Spleen (tissue), 11 donors: ENCODE measurements around the gene NBAS. TPM values are rescaled to one million over a fixed set of nuclear protein-coding genes. Genes with fewer than 3 reads are reported as not detected.

Experiments
- DNase-seq: peaks from one replicate; pipeline ENCODE4 v3.0.0-alpha.2; 2020
- H3K27ac ChIP-seq, 8 donors: fragments of 200-600 bp; sonication (generic) in 7 of 8; 1 replicate in 4 of 8; 2 replicates in 4 of 8; pipeline versions ENCODE4 v1.5.0 to v1.8.0; 2016 to 2021; ENCODE audit warnings: inconsistent platforms in 4 of 8, mild to moderate bottlenecking in 4 of 8, moderate library complexity in 1 of 8
- H3K27me3 ChIP-seq, 7 donors: fragments of 200-600 bp; sonication (generic) in 6 of 7; replicated peaks in 1 of 7; 1 replicate in 4 of 7; 2 replicates in 3 of 7; pipeline versions ENCODE4 v1.5.0 to v1.8.0; 2016 to 2021; ENCODE audit warnings: inconsistent platforms in 3 of 7, mild to moderate bottlenecking in 1 of 7
- H3K36me3 ChIP-seq, 6 donors: fragments of 200-600 bp; sonication (generic) in 5 of 6; 1 replicate in 4 of 6; 2 replicates in 2 of 6; pipeline versions ENCODE4 v1.5.0 to v1.8.0; 2016 to 2021; ENCODE audit warnings: inconsistent platforms in 2 of 6
- H3K4me1 ChIP-seq, 6 donors: fragments of 200-600 bp; sonication (generic) in 5 of 6; 1 replicate in 3 of 6; 2 replicates in 3 of 6; pipeline versions ENCODE4 v1.5.0 to v1.8.0; 2016 to 2021; ENCODE audit warnings: inconsistent platforms in 3 of 6
- H3K4me3 ChIP-seq, 8 donors: fragments of 200-600 bp; sonication (generic) in 7 of 8; 1 replicate in 4 of 8; 2 replicates in 4 of 8; pipeline versions ENCODE4 v1.5.0 to v1.8.0; 2016 to 2021; ENCODE audit warnings: inconsistent platforms in 4 of 8, mild to moderate bottlenecking in 4 of 8, moderate library complexity in 2 of 8
- H3K9me3 ChIP-seq, 8 donors: fragments of 200-600 bp; sonication (generic) in 7 of 8; 1 replicate in 4 of 8; 2 replicates in 4 of 8; pipeline versions ENCODE4 v1.5.0 to v1.8.0; 2016 to 2021; ENCODE audit warnings: inconsistent platforms in 4 of 8
- CTCF ChIP-seq, 11 experiments: fragments of 200-600 bp in 7 of 11; fragments of 450-650 bp in 4 of 11; sonication (generic) in 4 of 11; IDR thresholded peaks in 8 of 11; conservative IDR thresholded peaks in 3 of 11; 1 replicate in 7 of 11; 2 replicates in 4 of 11; pipeline versions ENCODE4 v1.4.0 to v1.8.0; 2016 to 2021; ENCODE audit warnings: antibody characterized with exemption in 11 of 11, inconsistent platforms in 4 of 11, mild to moderate bottlenecking in 1 of 11
- POLR2A ChIP-seq, 3 donors: fragments of 450-650 bp; IDR thresholded peaks; one replicate each; pipeline ENCODE4 v1.5.1; 2017; ENCODE audit warnings: antibody characterized with exemption in 3 of 3, mild to moderate bottlenecking in 1 of 3
- POLR2AphosphoS5 ChIP-seq, 3 donors: sonication (generic); formaldehyde crosslinking; IDR thresholded peaks; one replicate each; pipeline ENCODE4 v1.5.1; 2017; ENCODE audit warnings: antibody characterized with exemption in 3 of 3
- WGBS, 5 donors: extraction: QIAGEN DNeasy Blood & Tissue Kit in 3 of 5; methylation state at CpG; one replicate each; pipeline versions ENCODE4 v1.1.5 to v1.1.7; 2013 to 2018; 5-methylcytosine and 5-hydroxymethylcytosine counted together
- intact Hi-C: fragments of 100-400 bp; cut with DNase I; formaldehyde crosslinking; loops from one replicate; pipeline ENCODE4 v1.15.0; 2023; ENCODE audit warnings: low total_unique reads
- polyA plus RNA-seq, 3 donors: library from polyadenylated mRNA; stranded (reverse); fragments of 200-250 nt; gene quantifications; one replicate each; pipeline ENCODE4 v1.2.1, GENCODE V29; 2013
- total RNA-seq, 7 donors: library from RNA; depleted of rRNA in 3 of 7; stranded (reverse); fragments of >200 nt in 3 of 7; fragmentation: NEBNext Ultra II Directional in 4 of 7; extraction: Animal tissue kit (Norgen Biotek cat#: 25700) in 4 of 7; gene quantifications; one replicate each; pipeline versions ENCODE4 v1.1.0 to v1.2.1, GENCODE V29; 2016 to 2021
- donor health status: healthy with polysubstance abuse.
- donor health status: DM: no; HTN: no; CAD: no; lungs with moderate emphysema.
- donor health status: DM: no; HTN: no; CAD: no.
- donor health status: Bipolar disorder and iron deficiency.
- donor health status: healthy.
- donor health status: DM: no; HTN: no; CAD: no.
- donor health status: DM: yes; HTN: yes; CAD: no.

The NBAS gene
- total and polyA plus RNA-seq, 10 donors: 21.1 to 49.0 (median 40.9) TPM

GRCh38 chr2:15498554-15498953 is 62.6 kb downstream of the NBAS start:
- DNase-seq: no peak
- Histone ChIP-seq H3K4me3 (no peak overlapping the region), H3K27ac (no peak overlapping the region), H3K36me3 (peaks cover 0 to 67% (median 20%) of the 10 kb centered on the region in 6 donors), H3K4me1 (no peaks in the 10 kb centered on the region), H3K9me3 (peaks cover 0 to 13% (median 5%) of the 10 kb centered on the region in 8 donors), H3K27me3 (no peaks in the 10 kb centered on the region)
- TF ChIP-seq POLR2AphosphoS5 (IDR thresholded peaks at IDR 0.05) (no peak), CTCF (IDR thresholded peaks at IDR 0.05 in 8 of 11, conservative IDR thresholded peaks at IDR 0.05 in 3 of 11) (no peak)
- WGBS, 5 donors: 75 to 83% (median 82%) methylated on average over 6 of the region's 6 CpGs
- intact Hi-C loops: no loop called here

- intact Hi-C loops: no loop called here
- DNase-seq: no peak
- Histone ChIP-seq H3K27ac (no peak overlapping the region), H3K4me1 (no peaks in the 10 kb centered on the region), H3K27me3 (no peaks in the 10 kb centered on the region), H3K9me3 (peaks cover 0 to 12% (median 5%) of the 10 kb centered on the region in 8 donors), H3K4me3 (no peak overlapping the region), H3K36me3 (peaks cover 0 to 57% (median 8%) of the 10 kb centered on the region in 6 donors)
- 90 to 96% (median 94%) methylated on average over 5 of the region's 5 CpGs for WGBS, 5 donors
- TF ChIP-seq POLR2A (IDR thresholded peaks at IDR 0.05): no peak
- no peak for TF ChIP-seq POLR2AphosphoS5 (IDR thresholded peaks at IDR 0.05)
- TF ChIP-seq CTCF (IDR thresholded peaks at IDR 0.05 in 8 of 11, conservative IDR thresholded peaks at IDR 0.05 in 3 of 11): no peak
Observed at GRCh38 chr2:15494877-15495276, 66.3 kb downstream of the NBAS start.

- no peaks in the 10 kb centered on the region for H3K9me3 ChIP-seq
- intact Hi-C loops: no loop called here
- no peak overlapping the region for H3K27ac ChIP-seq
- DNase-seq: no peak
- no peaks in the 10 kb centered on the region for H3K4me1 ChIP-seq
- TF ChIP-seq CTCF (IDR thresholded peaks at IDR 0.05 in 8 of 11, conservative IDR thresholded peaks at IDR 0.05 in 3 of 11) (no peak), POLR2AphosphoS5 (IDR thresholded peaks at IDR 0.05) (no peak), POLR2A (IDR thresholded peaks at IDR 0.05) (no peak)
- no peak overlapping the region for H3K4me3 ChIP-seq
- no peaks in the 10 kb centered on the region for H3K27me3 ChIP-seq
- peaks cover 0 to 53% (median 7%) of the 10 kb centered on the region in 6 donors for H3K36me3 ChIP-seq
- WGBS, 5 donors: 89 to 97% (median 91%) methylated on average over 4 of the region's 4 CpGs
Observed at GRCh38 chr2:15492773-15493325, 68.3 kb downstream of the NBAS start.

- no peaks in the 10 kb centered on the region for H3K9me3 ChIP-seq
- no peaks in the 10 kb centered on the region for H3K4me1 ChIP-seq
- TF ChIP-seq POLR2A (IDR thresholded peaks at IDR 0.05) (no peak), POLR2AphosphoS5 (IDR thresholded peaks at IDR 0.05) (no peak), CTCF (IDR thresholded peaks at IDR 0.05 in 8 of 11, conservative IDR thresholded peaks at IDR 0.05 in 3 of 11) (no peak)
- DNase-seq: no peak
- H3K27ac ChIP-seq: no peak overlapping the region
- intact Hi-C loops: no loop called here
- H3K36me3 ChIP-seq: peaks cover 0 to 80% (median 18%) of the 10 kb centered on the region in 6 donors
- H3K27me3 ChIP-seq: no peaks in the 10 kb centered on the region
- H3K4me3 ChIP-seq: no peak overlapping the region
- 96 to 100% (median 97%) methylated on average over 2 of the region's 2 CpGs for WGBS, 5 donors
Observed at GRCh38 chr2:15486770-15487169, 74.4 kb downstream of the NBAS start.
